Psoas muscle (tissue), 8 donors: Measurements from ENCODE around the gene CDRT15. TPM values are rescaled to one million over a fixed set of nuclear protein-coding genes. Genes with fewer than 3 reads are reported as not detected.
"Not testable (repeated sequence)": the region's sequence is repeated elsewhere in the genome, so short reads cannot be mapped to it uniquely, and the experiment has no call there.

ENCODE experiments used
- ATAC-seq, 4 donors: fragments of 200-7000 bp; cut with Tn5 transposase; one replicate each; pipeline ENCODE4 v1.9.1; 2020; ENCODE audit warnings: moderate library complexity in 3 of 4, mild to moderate bottlenecking in 2 of 4
- DNase-seq, 2 donors: peaks; one replicate each; pipeline ENCODE4 v3.0.0-alpha.2; 2020
- H3K27ac ChIP-seq: fragments of 200-600 bp; one replicate; pipeline ENCODE4 v1.8.0; 2022
- H3K27me3 ChIP-seq, 3 donors: fragments of 200-600 bp in 1 of 3; one replicate each; pipeline versions ENCODE4 v1.6.1 to v1.8.0; 2013 to 2022; ENCODE audit warnings: low read length in 2 of 3, mild to moderate bottlenecking in 2 of 3, moderate library complexity in 1 of 3; ENCODE audit not compliant: insufficient read depth in 3 of 3
- H3K36me3 ChIP-seq, 2 donors: fragments of 200-600 bp in 1 of 2; one replicate each; pipeline versions ENCODE4 v1.6.1 to v1.8.0; 2013 to 2022; ENCODE audit warnings: low read depth in 1 of 2, mild to moderate bottlenecking in 1 of 2, moderate library complexity in 1 of 2; ENCODE audit not compliant: insufficient read depth in 1 of 2
- H3K4me1 ChIP-seq: fragments of 200-600 bp; one replicate; pipeline ENCODE4 v1.8.0; 2022
- H3K4me3 ChIP-seq: fragments of 200-600 bp; one replicate; pipeline ENCODE4 v1.8.0; 2022; ENCODE audit warnings: mild to moderate bottlenecking
- H3K9me3 ChIP-seq: fragments of 200-600 bp; one replicate; pipeline ENCODE4 v1.8.0; 2022
- CTCF ChIP-seq: fragments of 200-600 bp; IDR thresholded peaks from one replicate; pipeline ENCODE4 v1.8.0; 2022; ENCODE audit warnings: antibody characterized with exemption
- WGBS, 3 donors: extraction: QIAGEN DNeasy Blood & Tissue Kit; methylation state at CpG; one replicate each; pipeline versions ENCODE4 v1.1.6 to v1.1.7; 2013; 5-methylcytosine and 5-hydroxymethylcytosine counted together
- intact Hi-C, 2 donors: fragments of 100-400 bp; cut with DNase I; formaldehyde crosslinking; loops; one replicate each; pipeline versions ENCODE4 v1.11.0 to v1.14.2; 2022
- polyA plus RNA-seq, 3 donors: library from polyadenylated mRNA; stranded (reverse); fragments of 200-250 nt; gene quantifications; one replicate each; pipeline ENCODE4 v1.2.3, GENCODE V29; 2013
- total RNA-seq, 4 donors: library from RNA; stranded (reverse); fragmentation: NEBNext Ultra II Directional in 2 of 4; extraction: Animal tissue kit (Norgen Biotek cat#: 25700) in 2 of 4; gene quantifications; one replicate each; pipeline versions ENCODE4 v1.2.1 to v1.2.4, GENCODE V29; 2021 to 2023
- donor health status: healthy with polysubstance abuse.
- donor health status: DM: no; HTN: no; CAD: no; lungs with moderate emphysema.
- donor health status: Bipolar disorder and iron deficiency.
- donor health status: healthy.
- donor health status: DM: yes; HTN: yes; CAD: no.
- donor health status: DM: no; HTN: no; CAD: no.
- donor health status: DM: no; HTN: no; CAD: no.
- donor health status: DM: yes; HTN: yes; CAD: no.

Gene CDRT15
- total and polyA plus RNA-seq, 7 donors = not detected

GRCh38 chr17:14198575-14198974 is 38.1 kb downstream of the CDRT15 start:
- Histone ChIP-seq H3K4me3 (no peak overlapping the region), H3K4me1 (peaks cover 3% of the 10 kb centered on the region), H3K9me3 (no peaks in the 10 kb centered on the region), H3K36me3 (peaks cover 0 to 4% of the 10 kb centered on the region in 2 donors), H3K27me3 (no peaks in the 10 kb centered on the region), H3K27ac (no peak overlapping the region)
- DNase-seq = no peak
- no peak for ATAC-seq
- 96 to 97% (median 97%) methylated on average over 4 of the region's 4 CpGs for WGBS, 3 donors
- no peak for TF ChIP-seq CTCF
- intact Hi-C loops = no loop called here

- no peak for TF ChIP-seq CTCF
- WGBS, 3 donors = 59 to 66% (median 63%) methylated on average over 6 of the region's 6 CpGs
- no peaks in the 10 kb centered on the region for H3K27me3 ChIP-seq
- DNase-seq = no peak
- H3K4me1 ChIP-seq = peaks cover 3% of the 10 kb centered on the region
- no peak overlapping the region for H3K27ac ChIP-seq
- H3K36me3 ChIP-seq = peaks cover 0 to 6% of the 10 kb centered on the region in 2 donors
- H3K4me3 ChIP-seq = no peak overlapping the region
- H3K9me3 ChIP-seq = no peaks in the 10 kb centered on the region
- intact Hi-C loops = no loop called here
- ATAC-seq = no peak
These were observed 38.6 kb downstream of the CDRT15 start for GRCh38 chr17:14198013-14198412.

GRCh38 chr17:14197586-14197985 is 39.1 kb downstream of the CDRT15 start:
- Histone ChIP-seq H3K4me3 (no peak overlapping the region), H3K9me3 (no peaks in the 10 kb centered on the region), H3K27me3 (no peaks in the 10 kb centered on the region), H3K36me3 (peaks cover 0 to 8% of the 10 kb centered on the region in 2 donors), H3K27ac (no peak overlapping the region), H3K4me1 (no peaks in the 10 kb centered on the region)
- no peak for TF ChIP-seq CTCF
- ATAC-seq = no peak
- intact Hi-C loops = no loop called here
- DNase-seq = no peak
- WGBS, 3 donors = 45 to 94% (median 65%) methylated on average over 4 of the region's 4 CpGs

GRCh38 chr17:14197057-14197456 is 39.6 kb downstream of the CDRT15 start:
- no peaks in the 10 kb centered on the region for H3K27me3 ChIP-seq
- peaks cover 0 to 8% of the 10 kb centered on the region in 2 donors for H3K36me3 ChIP-seq
- no peak for TF ChIP-seq CTCF
- intact Hi-C loops = no loop called here
- ATAC-seq = no peak
- DNase-seq = no peak
- no peaks in the 10 kb centered on the region for H3K9me3 ChIP-seq
- no peaks in the 10 kb centered on the region for H3K4me1 ChIP-seq
- 89 to 94% (median 94%) methylated on average over 2 of the region's 2 CpGs for WGBS, 3 donors
- H3K4me3 ChIP-seq = no peak overlapping the region
- H3K27ac ChIP-seq = no peak overlapping the region

GRCh38 chr17:14196377-14196997 is 40.2 kb downstream of the CDRT15 start:
- intact Hi-C loops = no loop called here
- H3K4me3 ChIP-seq = no peak overlapping the region
- no peaks in the 10 kb centered on the region for H3K9me3 ChIP-seq
- WGBS, 3 donors = 79 to 92% (median 82%) methylated on average over 4 of the region's 4 CpGs
- no peak for TF ChIP-seq CTCF
- no peaks in the 10 kb centered on the region for H3K27me3 ChIP-seq
- DNase-seq (no peak), ATAC-seq (no peak)
- H3K4me1 ChIP-seq = no peaks in the 10 kb centered on the region
- H3K36me3 ChIP-seq = peaks cover 0 to 8% of the 10 kb centered on the region in 2 donors
- H3K27ac ChIP-seq = no peak overlapping the region

- not testable (repeated sequence) for ATAC-seq, H3K27ac ChIP-seq
These were observed 43.9 kb downstream of the CDRT15 start for GRCh38 chr17:14192636-14193344.

GRCh38 chr17:14192039-14192438 is 44.6 kb downstream of the CDRT15 start:
- WGBS, 3 donors = 82 to 86% (median 84%) methylated on average over 10 to 11 of the region's 11 CpGs
- H3K27ac ChIP-seq, H3K27me3 ChIP-seq, ATAC-seq, H3K9me3 ChIP-seq, H3K4me1 ChIP-seq, intact Hi-C loops, H3K36me3 ChIP-seq, DNase-seq, H3K4me3 ChIP-seq: not testable (repeated sequence)

More at GRCh38 chr17:14192636-14193344, 43.9 kb downstream of the CDRT15 start:
- H3K4me1 ChIP-seq, H3K27me3 ChIP-seq, H3K9me3 ChIP-seq, DNase-seq, intact Hi-C loops, H3K36me3 ChIP-seq, H3K4me3 ChIP-seq: not testable (repeated sequence)
- WGBS, 3 donors = 87 to 89% (median 88%) methylated on average over 11 to 12 of the region's 13 CpGs
